GM18861 (cell line): Measurements from ENCODE around the gene IQSEC1.
"Not testable (repeated sequence)": the region's sequence is repeated elsewhere in the genome, so short reads cannot be mapped to it uniquely, and the experiment has no call there.

Experiments used
- ATAC-seq: cut with Tn5 transposase; IDR thresholded peaks from one replicate; pipeline ENCODE4 v1.9.1; 2021; ENCODE audit not compliant: unreplicated experiment

IQSEC1 gene

GRCh38 chr3:12882336-12883310, 190.6 kb downstream of the IQSEC1 start:
- ATAC-seq = no peak

DNA sequence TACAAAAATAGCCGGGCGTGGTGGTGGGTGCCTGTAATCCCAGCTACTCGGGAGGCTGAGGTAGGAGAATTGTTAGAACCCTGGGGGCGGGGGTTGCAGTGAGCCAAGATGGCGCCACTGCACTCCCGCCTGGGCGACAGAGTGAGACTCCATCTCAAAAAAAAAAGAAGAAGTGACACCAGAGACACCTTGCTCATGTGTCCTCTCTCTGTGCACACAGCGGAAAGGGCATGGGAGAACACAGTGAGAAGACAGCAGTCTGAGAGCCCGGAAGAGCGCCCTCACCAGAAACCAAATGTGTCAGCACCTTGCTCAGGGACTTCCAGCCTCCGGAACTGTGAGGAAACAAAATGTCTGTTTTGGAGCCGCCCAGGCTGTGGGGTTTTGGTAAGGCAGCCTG, 191.4 kb downstream of the IQSEC1 start:
- ATAC-seq = not testable (repeated sequence)

- ATAC-seq = no peak
Observed at GRCh38 chr3:12879191-12879815, 193.9 kb downstream of the IQSEC1 start.

DNA sequence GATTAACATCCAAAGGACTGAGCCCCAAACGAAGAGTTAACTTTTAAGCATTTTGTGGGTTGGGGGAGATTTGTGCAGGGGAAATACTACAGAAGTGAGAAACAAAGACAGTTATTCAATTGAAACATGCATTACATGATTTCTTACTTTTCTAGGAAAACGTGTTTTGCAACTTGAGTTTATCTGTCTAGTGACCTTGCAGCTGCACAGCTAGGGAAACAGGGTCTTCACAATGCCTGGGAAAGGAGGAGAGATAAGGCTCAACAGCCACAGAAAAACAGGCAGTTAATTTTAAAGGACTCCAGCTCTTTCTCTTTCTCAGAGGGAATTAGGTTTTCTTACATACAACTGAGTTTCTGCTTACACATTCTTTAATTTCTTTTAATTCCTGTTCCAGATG, 194.5 kb downstream of the IQSEC1 start:
- not testable (repeated sequence) for ATAC-seq

DNA sequence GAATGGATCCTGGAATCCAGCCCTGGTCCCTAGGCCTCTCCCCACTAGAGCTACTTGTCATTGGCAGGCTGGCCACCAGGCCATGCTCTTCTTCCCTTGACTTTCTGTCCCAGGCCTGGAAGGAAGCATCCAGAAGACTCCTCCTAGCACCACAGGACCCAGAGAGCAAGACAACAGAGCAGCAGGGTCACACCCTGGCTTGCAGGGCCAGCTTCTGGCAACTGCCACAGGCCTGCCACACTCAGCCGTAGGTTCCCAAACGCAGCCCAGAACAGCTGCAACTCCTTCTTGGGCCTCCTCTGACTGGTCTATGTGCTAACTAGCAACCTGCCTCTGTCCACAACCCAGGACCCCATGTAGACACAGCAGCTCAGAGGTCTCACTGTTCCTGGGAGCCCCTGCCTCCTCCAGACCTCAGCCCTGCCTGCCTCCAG, 195.1 kb downstream of the IQSEC1 start:
- ATAC-seq = no peak

DNA sequence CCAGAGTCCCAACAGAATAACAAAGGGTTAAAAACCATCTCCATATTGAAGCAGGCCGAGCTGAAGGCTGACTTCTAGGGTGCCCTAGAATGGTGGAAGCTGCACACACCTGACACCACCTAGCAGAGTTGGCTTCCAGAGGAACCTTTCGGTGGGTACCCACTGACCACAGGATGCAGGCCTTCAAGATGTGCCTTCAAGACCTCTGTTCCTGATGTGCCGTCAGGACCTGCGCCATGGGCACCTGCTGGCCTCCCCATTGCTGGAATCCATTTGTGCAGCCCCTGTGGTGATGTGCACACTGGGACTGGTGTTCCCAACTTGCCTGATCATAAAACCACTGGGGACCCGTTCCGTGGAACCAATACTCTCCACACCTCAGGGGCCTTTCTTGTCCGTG, 196.2 kb downstream of the IQSEC1 start:
- no peak for ATAC-seq

DNA sequence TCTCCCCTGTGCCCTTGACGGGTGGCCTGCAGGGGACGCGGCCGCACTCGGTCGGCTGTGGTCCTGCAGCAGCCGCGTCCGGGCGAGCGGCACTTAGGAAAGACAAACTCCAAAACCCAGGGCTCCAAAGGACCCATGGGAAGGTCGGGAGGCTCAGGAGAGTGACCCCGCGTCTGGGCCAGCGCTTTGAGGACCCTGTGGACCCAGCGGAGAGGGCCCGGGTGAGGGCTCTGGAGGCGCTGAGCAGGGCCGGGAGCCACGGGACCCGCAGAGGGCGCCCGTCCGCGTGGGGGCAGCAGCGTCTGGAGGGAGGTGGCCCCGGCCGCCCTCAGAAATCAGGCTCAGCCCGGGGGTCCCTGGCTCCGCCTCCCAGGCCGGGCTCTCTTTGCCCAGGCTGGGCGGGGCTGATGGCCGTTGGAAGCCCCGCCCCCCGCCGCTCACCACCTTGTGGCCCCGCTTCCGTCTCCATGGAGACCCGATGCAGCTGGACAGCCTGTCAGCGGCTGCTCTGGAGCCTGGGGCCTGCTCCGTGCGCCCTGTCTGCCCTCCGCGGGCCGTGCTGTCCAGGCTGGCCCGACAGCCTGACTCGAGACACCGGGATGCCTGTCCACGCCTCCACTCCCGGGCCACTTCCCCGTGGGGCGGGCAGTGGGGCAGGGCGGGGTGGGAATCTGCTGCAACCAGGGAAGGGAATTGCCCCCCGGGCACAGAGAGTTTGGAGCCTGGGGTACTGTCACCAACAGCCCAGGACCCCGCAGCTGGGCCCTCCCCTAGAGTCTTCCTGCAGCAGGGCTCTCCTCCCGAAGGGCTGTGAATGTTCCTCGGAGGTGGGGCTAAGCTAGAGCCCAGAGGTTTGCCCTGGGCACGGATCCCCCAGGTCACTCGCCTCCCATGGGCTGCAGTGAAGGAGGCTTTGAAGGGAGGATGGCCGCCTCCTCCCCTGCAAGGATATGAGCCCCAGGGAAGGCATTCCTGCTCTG, 197.1 kb downstream of the IQSEC1 start:
- peak; percentile 44 for ATAC-seq

GRCh38 chr3:12871404-12871983, 201.7 kb downstream of the IQSEC1 start:
- ATAC-seq = no peak

GRCh38 chr3:12870942-12871341, 202.3 kb downstream of the IQSEC1 start:
- no peak for ATAC-seq

DNA sequence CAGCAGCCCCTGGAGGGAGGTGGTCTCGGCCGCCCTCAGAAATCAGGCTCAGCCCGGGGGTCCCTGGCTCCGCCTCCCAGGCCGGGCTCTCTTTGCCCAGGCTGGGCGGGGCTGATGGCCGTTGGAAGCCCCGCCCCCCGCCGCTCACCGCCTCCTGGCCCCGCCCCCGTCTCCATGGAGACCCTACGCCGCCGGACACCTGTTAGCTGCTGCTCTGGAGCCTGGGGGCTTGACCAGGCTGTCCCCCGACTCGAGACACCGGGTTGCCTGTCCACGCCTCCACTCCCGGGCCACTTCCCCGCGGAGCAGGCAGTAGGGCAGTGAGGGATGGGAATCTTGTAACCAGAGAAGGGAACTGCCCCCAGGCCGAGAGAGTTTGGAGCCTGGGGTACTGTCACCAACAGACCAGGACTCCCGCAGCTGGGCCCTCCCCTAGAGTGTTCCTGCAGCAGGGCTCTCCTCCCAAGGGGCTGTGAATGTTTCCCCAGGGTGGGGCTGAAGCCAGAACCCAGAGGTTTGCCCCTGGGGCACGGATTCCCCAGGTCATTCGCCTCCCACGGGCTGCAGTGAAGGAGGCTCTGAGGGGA, 204.1 kb downstream of the IQSEC1 start:
- ATAC-seq = peak; percentile 47

DNA sequence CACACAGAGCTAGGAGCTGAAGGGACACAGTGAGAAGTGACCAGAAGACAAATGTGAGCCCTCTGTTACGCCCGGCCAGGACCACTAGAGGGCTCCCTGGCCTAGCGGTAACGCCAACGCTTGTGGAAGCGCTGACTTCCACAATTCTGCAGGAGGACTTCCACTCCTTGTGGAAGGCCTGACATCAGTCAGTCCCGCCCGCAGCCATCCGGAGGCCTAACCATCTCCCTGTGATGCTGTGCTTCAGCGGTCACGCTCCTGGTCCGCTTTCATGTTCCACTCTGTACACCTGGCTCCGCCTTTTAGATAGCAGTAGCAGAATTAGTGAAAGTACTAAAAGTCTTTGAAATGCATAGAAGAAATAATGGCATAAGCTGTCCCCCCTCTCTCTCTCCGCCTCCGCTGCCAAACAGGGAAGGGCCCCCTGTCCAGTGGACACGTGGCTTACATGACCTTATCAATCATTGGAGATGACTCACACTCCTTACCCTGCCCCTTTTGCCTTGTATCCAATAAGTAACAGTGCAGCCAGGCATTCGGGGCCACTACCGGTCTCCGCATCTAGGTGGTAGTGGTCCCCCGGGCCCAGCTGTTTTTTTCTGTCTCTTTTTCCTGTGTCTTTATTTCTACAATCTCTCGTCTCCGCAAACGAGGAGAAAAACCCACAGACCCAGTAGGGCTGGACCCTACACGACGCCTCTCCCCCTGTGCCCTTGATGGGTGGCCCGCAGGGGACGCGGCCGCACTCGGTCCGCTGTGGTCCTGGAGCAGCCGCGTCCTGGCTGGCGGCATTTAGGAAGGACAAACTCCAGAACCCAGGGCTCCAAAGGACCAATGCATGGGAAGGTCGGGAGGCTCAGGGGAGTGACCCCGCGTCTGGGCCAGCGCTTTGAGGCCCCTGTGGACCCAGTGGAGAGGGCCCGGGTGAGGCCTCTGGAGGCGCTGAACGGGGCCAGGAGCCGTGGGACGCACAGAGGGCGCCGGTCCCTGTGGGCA, 204.9 kb downstream of the IQSEC1 start:
- peak; percentile 53 for ATAC-seq

- ATAC-seq = no peak
Observed at GRCh38 chr3:12866836-12867235, 206.4 kb downstream of the IQSEC1 start.

GRCh38 chr3:12865271-12865670, 208.0 kb downstream of the IQSEC1 start:
- ATAC-seq = no peak

GRCh38 chr3:12862387-12862786, 210.8 kb downstream of the IQSEC1 start:
- no peak for ATAC-seq

GRCh38 chr3:12861611-12862010, 211.6 kb downstream of the IQSEC1 start:
- no peak for ATAC-seq

DNA sequence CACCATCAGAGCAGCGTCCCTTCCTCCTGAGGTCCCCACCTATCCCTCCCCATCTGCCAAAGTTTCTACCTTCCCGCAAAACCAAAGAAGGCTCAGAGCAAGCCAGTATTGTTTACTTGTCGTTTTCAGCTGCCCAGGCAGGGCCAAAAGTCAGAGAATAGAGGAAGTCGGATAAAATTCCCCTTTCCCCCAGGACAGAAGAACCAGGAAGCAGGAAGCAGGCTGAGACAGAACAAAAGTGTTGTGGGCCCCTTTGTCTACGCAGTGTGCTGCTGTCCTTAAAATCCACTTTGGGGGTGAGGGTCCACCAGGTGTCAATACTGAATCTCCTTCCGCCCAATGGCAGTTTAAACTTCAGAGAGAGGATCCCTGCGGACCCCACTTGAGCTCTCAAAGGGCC, 213.4 kb downstream of the IQSEC1 start:
- ATAC-seq = no peak

DNA sequence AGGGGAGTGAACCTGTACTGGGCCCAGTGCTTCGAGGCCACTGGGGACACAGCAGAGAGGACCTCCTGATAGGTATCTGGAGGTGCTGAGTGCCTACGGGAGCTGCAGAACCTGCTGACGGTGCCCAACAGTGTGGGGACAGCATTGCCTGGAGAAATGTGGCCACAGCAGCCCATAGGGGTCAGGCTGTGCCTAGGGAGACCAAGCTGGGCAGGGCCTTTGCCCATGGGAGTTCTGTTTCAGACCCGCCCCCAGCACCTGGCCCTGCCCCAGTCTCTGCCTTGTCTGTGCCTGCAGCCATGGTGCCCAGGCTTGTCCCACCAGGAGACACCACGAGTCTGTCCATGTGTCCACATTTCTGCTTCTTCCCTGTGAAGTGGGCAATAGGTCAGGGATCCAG, 216.6 kb downstream of the IQSEC1 start:
- no peak for ATAC-seq

DNA sequence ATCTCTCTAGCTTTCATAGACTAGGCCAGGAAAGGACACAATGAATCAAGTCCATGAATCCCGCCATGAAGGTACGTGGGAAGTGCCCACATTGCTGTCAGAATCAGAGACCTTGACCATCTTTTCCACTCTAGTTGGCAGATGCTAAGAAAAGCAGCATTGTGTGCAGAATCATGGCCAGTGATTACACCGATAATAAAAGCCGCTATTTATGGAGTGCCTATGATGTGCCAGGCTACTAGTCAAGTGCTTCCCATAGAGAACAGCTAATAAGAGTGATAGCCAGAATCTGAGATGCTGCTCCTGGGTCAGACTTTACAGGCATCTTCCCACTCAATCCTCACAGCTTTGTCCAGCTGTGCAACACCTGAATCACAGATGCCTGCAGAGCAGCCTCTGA, 218.7 kb downstream of the IQSEC1 start:
- no peak for ATAC-seq

DNA sequence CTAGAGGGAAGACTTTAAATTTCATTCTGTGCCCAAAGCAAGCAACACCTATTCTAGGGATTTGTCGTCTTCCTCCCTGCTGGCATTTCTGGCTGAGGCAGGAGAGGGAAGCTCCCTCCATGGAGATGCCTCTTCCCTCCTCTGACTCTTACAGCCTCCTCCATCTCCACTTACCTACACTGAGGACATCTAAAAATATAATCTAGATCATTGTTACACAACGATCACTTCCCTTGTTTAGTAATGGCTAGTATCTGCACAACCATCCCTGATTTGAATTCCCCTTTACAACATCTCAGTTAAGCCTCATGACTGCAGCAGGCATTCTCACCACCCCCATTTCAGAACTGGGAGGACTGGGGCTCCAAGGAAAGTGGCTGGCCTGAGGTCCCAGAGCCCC, 219.4 kb downstream of the IQSEC1 start:
- not testable (repeated sequence) for ATAC-seq
